AG10803 (cell line): ENCODE data around the gene NXPH1.

Experiments
- DNase-seq: peaks from one replicate; pipeline ENCODE4 v3.0.0; 2010; ENCODE audit warnings: low read depth
- H3K4me3 ChIP-seq: 2 replicates; pipeline ENCODE4 v1.5.1; 2011; ENCODE audit warnings: mild to moderate bottlenecking, low read length, control low read depth
- TF ChIP-seq, protein P1 (sequence below): conservative IDR thresholded peaks from 2 replicates; pipeline ENCODE4 v1.5.1; 2011; ENCODE audit warnings: mild to moderate bottlenecking, low read length, control low read depth, inconsistent platforms

Gene NXPH1

DNA sequence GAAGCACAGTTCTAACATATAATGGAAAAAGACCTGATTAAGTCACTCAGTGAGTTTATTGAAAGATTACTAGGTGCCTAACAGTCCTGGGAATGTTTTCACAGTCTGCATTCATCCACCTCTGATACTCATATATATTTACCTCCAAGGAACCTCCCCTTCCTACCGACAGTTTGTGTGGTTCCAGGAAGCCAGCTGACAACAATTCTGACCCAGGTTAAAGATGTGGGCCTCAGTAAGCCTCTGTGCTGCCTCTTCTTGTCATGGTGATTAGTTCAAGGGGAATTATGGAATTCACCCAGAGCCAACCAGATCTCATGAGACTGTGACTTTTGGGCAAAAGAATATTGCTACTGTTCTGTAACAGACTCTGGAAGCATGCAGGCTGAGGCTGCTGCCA, 186.8 kb downstream of the NXPH1 start:
- no peak overlapping the region for H3K4me3 ChIP-seq
- TF ChIP-seq, protein P1, sequence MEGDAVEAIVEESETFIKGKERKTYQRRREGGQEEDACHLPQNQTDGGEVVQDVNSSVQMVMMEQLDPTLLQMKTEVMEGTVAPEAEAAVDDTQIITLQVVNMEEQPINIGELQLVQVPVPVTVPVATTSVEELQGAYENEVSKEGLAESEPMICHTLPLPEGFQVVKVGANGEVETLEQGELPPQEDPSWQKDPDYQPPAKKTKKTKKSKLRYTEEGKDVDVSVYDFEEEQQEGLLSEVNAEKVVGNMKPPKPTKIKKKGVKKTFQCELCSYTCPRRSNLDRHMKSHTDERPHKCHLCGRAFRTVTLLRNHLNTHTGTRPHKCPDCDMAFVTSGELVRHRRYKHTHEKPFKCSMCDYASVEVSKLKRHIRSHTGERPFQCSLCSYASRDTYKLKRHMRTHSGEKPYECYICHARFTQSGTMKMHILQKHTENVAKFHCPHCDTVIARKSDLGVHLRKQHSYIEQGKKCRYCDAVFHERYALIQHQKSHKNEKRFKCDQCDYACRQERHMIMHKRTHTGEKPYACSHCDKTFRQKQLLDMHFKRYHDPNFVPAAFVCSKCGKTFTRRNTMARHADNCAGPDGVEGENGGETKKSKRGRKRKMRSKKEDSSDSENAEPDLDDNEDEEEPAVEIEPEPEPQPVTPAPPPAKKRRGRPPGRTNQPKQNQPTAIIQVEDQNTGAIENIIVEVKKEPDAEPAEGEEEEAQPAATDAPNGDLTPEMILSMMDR: no peak
- DNase-seq: no peak

DNA sequence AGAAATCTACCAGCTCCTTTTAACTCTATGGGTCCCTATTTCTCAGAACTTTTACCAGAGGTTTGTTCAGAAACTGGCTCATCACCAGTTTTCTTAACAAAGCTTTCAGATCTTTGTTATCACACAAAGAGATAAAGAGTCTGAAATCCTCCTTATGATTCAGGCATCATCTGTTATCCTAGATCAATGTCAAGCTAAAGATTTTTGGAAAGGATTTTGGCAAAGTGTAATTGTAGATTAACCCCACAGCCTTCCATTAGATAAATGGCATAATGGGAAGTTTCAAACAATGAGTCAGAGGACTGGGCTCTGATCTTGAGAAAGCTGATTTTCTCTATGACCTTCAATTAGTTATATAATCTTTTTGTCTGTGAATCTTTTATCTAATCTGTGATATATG, 192.2 kb downstream of the NXPH1 start:
- TF ChIP-seq, protein P1: no peak
- no peak for DNase-seq

DNA sequence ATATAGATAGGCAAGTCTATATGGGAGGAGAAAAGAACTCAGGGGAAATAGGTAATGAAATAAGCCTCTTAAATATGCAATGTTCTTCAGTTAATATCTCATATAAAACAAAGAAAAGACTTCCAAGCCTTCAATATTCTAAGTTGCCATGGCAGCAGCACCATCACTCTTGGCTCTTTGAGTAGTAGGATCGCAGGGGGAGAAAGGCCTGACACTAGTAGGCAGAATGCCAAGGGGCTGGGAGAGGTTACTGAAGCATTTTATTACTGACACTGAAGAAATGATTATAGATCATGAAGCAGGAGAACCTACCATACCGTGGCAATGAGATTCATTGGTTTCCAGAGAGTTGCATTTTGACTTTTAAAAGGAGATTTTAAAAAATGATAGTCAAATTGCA, 193.9 kb downstream of the NXPH1 start:
- no peak for DNase-seq
- TF ChIP-seq, protein P1: no peak
- no peak overlapping the region for H3K4me3 ChIP-seq

More for the DNA sequence above, 192.2 kb downstream of the NXPH1 start:
- no peak overlapping the region for H3K4me3 ChIP-seq

DNA sequence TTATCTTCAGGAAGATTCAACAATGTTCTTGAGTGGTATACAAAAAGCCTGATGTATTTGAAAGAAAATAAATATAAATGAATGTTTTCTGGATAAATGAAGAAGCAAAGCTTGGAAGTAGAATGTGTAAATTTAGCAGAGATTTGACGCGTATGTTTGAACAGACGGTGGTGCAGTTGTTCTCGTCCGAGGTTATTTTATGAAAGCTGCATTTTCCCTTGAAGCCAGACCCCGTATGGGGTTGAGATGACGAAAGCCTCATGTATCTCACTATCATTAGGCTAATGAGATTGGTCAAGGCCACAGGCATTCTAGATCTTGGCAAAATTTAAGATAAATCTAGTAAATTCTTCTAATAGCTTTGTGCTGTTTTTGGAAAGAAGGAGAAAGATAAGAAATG, 195.2 kb downstream of the NXPH1 start:
- DNase-seq: no peak
- TF ChIP-seq, protein P1: no peak
- H3K4me3 ChIP-seq: no peak overlapping the region

DNA sequence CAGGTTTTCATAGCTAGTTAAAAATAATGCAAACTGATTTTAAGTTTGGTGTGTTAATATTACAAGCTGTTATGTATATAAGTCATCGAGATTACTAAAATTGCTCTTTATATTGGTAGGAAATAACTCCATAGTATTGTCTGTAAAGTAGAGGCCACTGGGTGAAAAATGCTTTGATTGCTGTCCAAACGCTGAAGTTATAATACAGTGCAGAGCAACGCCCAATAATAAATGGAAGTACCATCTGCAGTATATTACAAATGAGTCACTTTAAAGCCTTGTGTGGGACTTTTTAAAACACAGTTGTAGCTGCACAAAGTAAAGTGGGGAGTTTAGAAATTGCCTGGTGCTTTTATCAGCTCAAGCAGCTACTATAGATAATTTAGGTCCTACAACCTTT, 196.1 kb downstream of the NXPH1 start:
- no peak overlapping the region for H3K4me3 ChIP-seq
- DNase-seq: no peak
- TF ChIP-seq, protein P1: no peak

DNA sequence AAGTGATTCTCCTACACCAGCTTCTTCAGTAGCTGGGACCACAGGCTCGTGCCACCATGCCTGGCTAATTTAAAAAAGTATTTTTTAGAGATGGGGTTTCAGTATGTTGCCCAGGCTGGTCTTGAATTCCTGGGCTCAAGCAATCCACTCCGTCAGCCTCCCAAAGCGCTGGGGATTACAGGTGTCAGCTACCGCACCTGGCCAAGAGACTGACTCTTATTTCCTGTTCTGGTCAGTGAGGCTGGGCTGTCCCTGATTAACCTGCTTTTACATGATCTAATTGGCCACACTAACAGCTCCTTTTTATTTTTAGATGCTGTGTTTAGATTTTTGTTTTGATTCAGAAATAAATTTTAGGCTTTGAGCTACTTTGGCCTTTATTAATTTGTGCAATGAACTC, 203.9 kb downstream of the NXPH1 start:
- H3K4me3 ChIP-seq: no peak overlapping the region
- TF ChIP-seq, protein P1: no peak
- no peak for DNase-seq

DNA sequence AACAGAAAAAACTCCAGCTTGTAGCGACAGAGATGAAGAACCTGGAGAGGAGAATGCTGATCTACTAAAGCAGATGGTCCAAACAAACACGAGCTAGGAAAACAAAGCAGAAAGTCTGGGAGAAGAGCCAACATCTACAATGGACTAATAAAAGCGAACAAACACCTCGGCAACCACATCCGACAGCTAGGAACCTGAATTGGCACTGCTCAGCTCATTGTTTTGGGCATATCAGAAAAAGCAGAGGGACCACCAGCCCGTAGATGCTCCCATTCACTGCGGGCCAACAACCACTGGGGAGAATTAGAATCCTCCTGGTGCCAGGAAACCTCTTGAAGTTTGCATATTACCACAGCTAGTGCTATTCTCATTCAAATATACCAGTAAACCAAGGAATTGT, 204.7 kb downstream of the NXPH1 start:
- DNase-seq: no peak
- TF ChIP-seq, protein P1: no peak
- no peak overlapping the region for H3K4me3 ChIP-seq
